GM19395 (cell line): ENCODE data around the gene ZSCAN2.

Source experiments
- ATAC-seq: cut with Tn5 transposase; IDR thresholded peaks from one replicate; pipeline ENCODE4 v1.9.1; 2021; ENCODE audit warnings: mild to moderate bottlenecking, moderate library complexity; ENCODE audit not compliant: unreplicated experiment

ZSCAN2 gene

GRCh38 chr15:84668221-84668982, 67.6 kb downstream of the ZSCAN2 start:
- no peak for ATAC-seq

- no peak for ATAC-seq
These were observed 68.9 kb downstream of the ZSCAN2 start for GRCh38 chr15:84669726-84670125.

- no peak for ATAC-seq
These were observed 70.4 kb downstream of the ZSCAN2 start for GRCh38 chr15:84671211-84671610.
